K562 (cell line): ENCODE measurements around the gene TDRD10. TPM values are rescaled to one million over a fixed set of nuclear protein-coding genes. Genes with fewer than 3 reads are reported as not detected.

Experiments
- BRF1 ChIP-seq: IDR thresholded peaks from 3 replicates; pipeline ENCODE4 v1.6.1; 2011; ENCODE audit warnings: borderline replicate concordance, mild to moderate bottlenecking; ENCODE audit not compliant: insufficient read length; ENCODE audit errors: extremely low read depth
- CTCF ChIP-seq, 3 experiments: IDR thresholded peaks in 2 of 3; conservative IDR thresholded peaks in 1 of 3; 2 replicates each; pipeline ENCODE4 v1.5.1; 2011 to 2012; ENCODE audit warnings: low read length in 3 of 3, mild to moderate bottlenecking in 3 of 3, control low read depth in 2 of 3, improper control_type of control experiment in 1 of 3, inconsistent platforms in 1 of 3, low read depth in 1 of 3, mixed read lengths in 1 of 3, moderate library complexity in 1 of 3; ENCODE audit not compliant: insufficient read depth in 2 of 3
- PATZ1 ChIP-seq: fragments of 250-450 bp; sonication (Bioruptor Pico); IDR thresholded peaks from 2 replicates; pipeline ENCODE4 v1.5.0; 2020; ENCODE audit warnings: mild to moderate bottlenecking, borderline replicate concordance
- RFX1 ChIP-seq: fragments of 450-650 bp; IDR thresholded peaks from 2 replicates; pipeline ENCODE4 v1.6.1; 2016; ENCODE audit warnings: mild to moderate bottlenecking, moderate library complexity
- SIN3A ChIP-seq, 2 experiments: fragments of 150-350 bp in 1 of 2; IDR thresholded peaks; 2 replicates each; pipeline ENCODE4 v1.6.1; 2011 to 2016; ENCODE audit warnings: borderline replicate concordance in 2 of 2, low read depth in 2 of 2, low read length in 2 of 2, mild to moderate bottlenecking in 2 of 2, moderate library complexity in 2 of 2; ENCODE audit not compliant: control insufficient read depth in 1 of 2
- TARDBP ChIP-seq: fragments of 450-650 bp; IDR thresholded peaks from 2 replicates; pipeline ENCODE4 v1.6.1; 2016
- TGIF2 ChIP-seq: sonication (generic); formaldehyde crosslinking; IDR thresholded peaks from 2 replicates; pipeline ENCODE4 v1.8.1; 2022; ENCODE audit warnings: mild to moderate bottlenecking, missing genetic modification reagents, moderate library complexity
- ZBTB40 ChIP-seq, 2 experiments: fragments of 450-650 bp in 1 of 2; sonication (generic) in 1 of 2; formaldehyde crosslinking in 1 of 2; IDR thresholded peaks; 2 replicates each; pipeline versions ENCODE4 v1.7.1 to v1.9.0; 2016 to 2022; ENCODE audit warnings: inconsistent platforms in 1 of 2, mild to moderate bottlenecking in 1 of 2, missing genetic modification reagents in 1 of 2
- ZBTB49 ChIP-seq: sonication (generic); formaldehyde crosslinking; IDR thresholded peaks from 2 replicates; pipeline ENCODE4 v1.8.0; 2022; ENCODE audit warnings: missing genetic modification reagents, mild to moderate bottlenecking, borderline replicate concordance
- polyA plus RNA-seq, 8 experiments: library from polyadenylated mRNA; depleted of rRNA in 4 of 8; stranded (reverse) in 5 of 8; unstranded in 3 of 8; fragments of >200 nt; fragmentation: Nextera tagmentation in 2 of 8; fragmentation: Illumina TruSeq in 1 of 8; extraction: Ambion mirVana in 2 of 8; extraction: Trizol in 1 of 8; gene quantifications; 2 replicates each; pipeline versions ENCODE4 v1.2.1 to v1.2.3, GENCODE V29; 2011 to 2014; ENCODE audit warnings: inconsistent platforms in 1 of 8, missing spikeins in 1 of 8
- total RNA-seq, 7 experiments: library from RNA; depleted of rRNA in 6 of 7; stranded (reverse); fragments of >200 nt in 6 of 7; fragmentation: Illumina TruSeq in 2 of 7; extraction: Trizol in 2 of 7; gene quantifications; 2 replicates each; pipeline versions ENCODE4 v1.2.1 to v1.2.3, GENCODE V29; 2011 to 2021; ENCODE audit warnings: low replicate concordance in 1 of 7

TDRD10 gene
- total and polyA plus RNA-seq, 9 of the 15 experiments (the other 6 are each of a cell fraction or from before 2014, with no cell fraction given) = not detected

GRCh38 chr1:154558720-154559465 is 56.9 kb downstream of the TDRD10 start (continued):
- TF ChIP-seq CTCF (IDR thresholded peaks at IDR 0.05 in 2 of 3, conservative IDR thresholded peaks at IDR 0.05 in 1 of 3; ENCODE audit: insufficient read depth in 2 of 3, low read depth in 1 of 3, low read length in 3 of 3) = 0 out of 6 replicates have a peak, but pooled peaks of 1 of the 3 experiments have one; percentile 6
- TF ChIP-seq TGIF2 = no peak
- TF ChIP-seq TARDBP = peak; percentile 58; the same call in 1 of the 2 replicates
- peak in 1 of 2 experiments; percentile 82; a peak in 3 of 4 replicates for TF ChIP-seq SIN3A (IDR thresholded peaks at IDR 0.05; ENCODE audit: borderline replicate concordance in 2 of 2, control insufficient read depth in 1 of 2, low read depth in 2 of 2, low read length in 2 of 2)
- TF ChIP-seq RFX1 = no peak
- TF ChIP-seq ZBTB40 (IDR thresholded peaks at IDR 0.05) = peak; percentile 80
- peak; percentile 65 for TF ChIP-seq ZBTB40 (CRISPR knock-in tag; IDR thresholded peaks at IDR 0.05)
- TF ChIP-seq ZBTB49 (CRISPR knock-in tag) = peak; percentile 88; the same call in 1 of the 2 replicates
- TF ChIP-seq PATZ1 = no peak
- no peak for TF ChIP-seq BRF1
